LNCaP clone FGC (cell line): ENCODE data around the gene SORBS2.

ENCODE experiments used
- DNase-seq: peaks from one replicate; pipeline ENCODE4 v3.0.0-alpha.2; 2011; ENCODE audit warnings: low read depth
- H3K4me3 ChIP-seq: 2 replicates; pipeline ENCODE4 v1.5.1; 2011; ENCODE audit warnings: mild to moderate bottlenecking, low read depth, low read length, control low read depth
- CTCF ChIP-seq: IDR thresholded peaks from 2 replicates; pipeline ENCODE4 v1.5.1; 2012; ENCODE audit warnings: mild to moderate bottlenecking; ENCODE audit not compliant: control insufficient read depth, insufficient read depth; ENCODE audit errors: extremely low read depth

SORBS2 gene

DNA sequence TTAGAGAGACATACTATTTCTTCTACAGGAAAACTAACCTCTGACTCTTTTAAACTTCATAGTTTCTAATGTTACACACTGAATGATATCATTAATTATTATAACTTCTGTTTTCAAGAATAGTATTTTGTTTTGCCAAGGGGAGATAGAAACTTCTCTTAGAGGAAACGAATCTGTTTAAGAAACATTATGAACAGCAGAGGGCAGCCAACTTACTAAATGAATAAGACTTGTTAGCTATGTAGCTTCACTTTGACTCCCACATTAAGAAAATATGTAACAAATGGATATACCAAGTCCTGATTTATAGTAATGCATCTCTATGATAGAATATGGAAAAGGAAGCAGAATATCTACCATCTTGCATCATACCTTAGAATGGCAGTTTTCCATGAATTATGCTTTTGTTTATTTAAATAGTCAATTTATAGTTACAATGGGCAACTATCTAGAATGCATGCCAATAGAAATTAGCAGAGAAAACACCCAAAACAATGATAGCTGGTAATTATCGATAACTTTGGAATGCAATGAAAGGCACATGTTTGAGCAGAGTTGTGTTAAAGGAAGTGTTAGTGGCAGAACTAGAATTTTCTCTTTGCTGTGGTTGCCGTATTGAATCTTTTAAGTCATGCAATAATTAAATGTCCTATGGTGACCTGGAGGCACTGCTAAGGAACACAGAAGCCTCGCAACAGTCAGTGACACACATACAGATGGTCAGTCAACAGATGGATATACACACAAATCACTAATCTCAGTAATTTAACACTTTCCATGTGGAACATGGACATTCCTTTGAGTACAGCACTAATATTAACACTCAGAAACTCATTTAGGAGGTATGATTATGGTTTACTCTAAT is 171.0 kb downstream of the SORBS2 start:
- peak; percentile 43; the same call in 1 of the 2 replicates for TF ChIP-seq CTCF
- DNase-seq: peak; percentile 59
- no peak overlapping the region for H3K4me3 ChIP-seq

GRCh38 chr4:185638548-185639301 is 173.3 kb downstream of the SORBS2 start:
- no peak overlapping the region for H3K4me3 ChIP-seq
- DNase-seq: no peak
- TF ChIP-seq CTCF: no peak

GRCh38 chr4:185638093-185638492 is 173.9 kb downstream of the SORBS2 start:
- no peak for DNase-seq
- H3K4me3 ChIP-seq: no peak overlapping the region
- no peak for TF ChIP-seq CTCF

- peak; percentile 65 for DNase-seq
- H3K4me3 ChIP-seq: no peak overlapping the region
- no peak for TF ChIP-seq CTCF
These were observed 174.7 kb downstream of the SORBS2 start for GRCh38 chr4:185637163-185637875.

DNA sequence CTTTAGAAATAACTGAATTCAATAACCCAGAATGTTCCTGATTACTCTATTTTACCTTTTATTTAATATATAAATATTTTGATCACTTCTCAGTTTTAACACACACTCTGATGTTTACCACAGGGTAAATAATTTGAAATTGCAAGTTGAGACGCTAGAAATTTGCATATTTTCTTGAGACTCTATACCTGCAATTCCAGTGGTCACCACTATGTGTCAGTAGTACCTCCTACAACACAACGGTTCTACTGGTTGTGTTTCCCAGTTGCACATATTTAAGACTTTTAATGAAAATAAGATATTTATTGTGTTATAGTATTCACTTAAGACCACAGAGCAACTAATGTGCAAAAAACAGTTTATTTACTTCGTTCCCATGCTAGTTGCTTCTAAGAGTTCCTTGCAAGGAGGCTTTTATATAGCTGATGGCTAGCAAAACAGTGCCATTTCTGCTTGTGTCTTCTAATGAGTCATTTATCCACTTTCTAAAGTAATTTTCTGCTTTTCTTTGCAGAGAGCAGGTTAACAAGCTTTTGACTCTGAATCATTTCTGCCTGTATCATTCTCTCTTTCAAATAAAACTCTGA is 177.8 kb downstream of the SORBS2 start:
- H3K4me3 ChIP-seq: no peak overlapping the region
- no peak for DNase-seq
- peak; percentile 48 for TF ChIP-seq CTCF

- no peak for DNase-seq
- no peak for TF ChIP-seq CTCF
- no peak overlapping the region for H3K4me3 ChIP-seq
These were observed 185.2 kb downstream of the SORBS2 start for GRCh38 chr4:185626798-185627197.
